ENCODE measurements around the gene ADAMTSL3.
A peak's percentile ranks its signal among the peaks of the same experiment; 100 is the strongest.

ADAMTSL3 gene

DNA sequence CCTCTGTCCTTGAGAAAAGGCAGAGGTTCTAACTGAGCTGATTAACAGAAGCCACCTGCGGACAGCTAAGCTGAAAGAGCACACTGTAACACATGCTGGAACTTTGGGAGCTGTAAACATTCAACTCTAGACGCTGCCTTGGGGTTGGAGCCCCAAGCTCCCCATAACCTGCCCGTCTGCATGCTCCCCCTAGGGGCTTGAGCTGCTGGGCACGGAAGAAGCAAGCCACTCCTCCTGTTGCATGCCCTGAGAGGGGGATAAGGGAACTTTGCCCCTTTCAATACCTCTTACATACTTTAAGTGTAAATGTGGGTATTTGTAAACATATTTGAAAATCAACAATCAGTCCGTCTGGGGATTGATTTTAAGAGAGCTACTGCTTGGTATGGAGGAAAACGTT, 188.4 kb downstream of the ADAMTSL3 start:
- no peak for DNase-seq

DNA sequence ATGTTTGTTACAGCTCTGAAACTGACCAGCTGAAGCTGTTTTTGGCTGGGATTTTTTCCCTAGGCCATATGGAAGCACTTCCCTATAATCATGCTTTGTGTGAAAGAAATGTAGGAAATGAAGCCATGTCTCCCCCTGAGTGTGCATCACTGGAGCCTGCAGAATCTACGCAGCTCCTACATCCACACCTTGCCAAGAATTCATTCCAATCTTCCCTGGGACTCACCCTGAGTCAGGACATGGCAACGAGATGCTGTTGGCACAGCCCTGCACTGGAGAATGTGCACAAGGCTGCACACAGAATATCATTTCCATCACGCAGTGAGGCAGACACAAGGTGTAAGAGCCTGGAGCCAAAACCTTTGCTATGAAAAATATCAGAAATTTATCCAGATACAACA, 189.5 kb downstream of the ADAMTSL3 start:
- DNase-seq: no peak

DNA sequence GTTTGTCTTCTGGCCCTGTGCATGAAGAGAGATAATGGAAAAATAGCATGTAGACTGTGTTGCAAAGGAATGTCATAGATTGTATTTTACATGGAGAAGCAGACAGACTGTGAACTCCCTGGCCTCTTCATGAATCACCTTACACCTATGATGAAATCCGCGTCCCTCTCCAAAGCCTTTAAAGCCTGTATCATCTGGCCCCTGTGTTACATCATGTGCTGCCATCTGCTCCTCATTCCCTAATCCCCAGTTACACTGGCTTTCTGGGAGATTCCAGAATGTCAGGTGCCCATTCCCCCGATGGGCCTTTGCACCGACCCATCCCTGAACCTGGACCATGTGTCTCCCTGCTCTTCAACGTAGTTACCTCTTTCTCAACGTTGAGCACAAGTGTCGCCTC, 190.8 kb downstream of the ADAMTSL3 start:
- DNase-seq: peak; percentile 87 to 94

DNA sequence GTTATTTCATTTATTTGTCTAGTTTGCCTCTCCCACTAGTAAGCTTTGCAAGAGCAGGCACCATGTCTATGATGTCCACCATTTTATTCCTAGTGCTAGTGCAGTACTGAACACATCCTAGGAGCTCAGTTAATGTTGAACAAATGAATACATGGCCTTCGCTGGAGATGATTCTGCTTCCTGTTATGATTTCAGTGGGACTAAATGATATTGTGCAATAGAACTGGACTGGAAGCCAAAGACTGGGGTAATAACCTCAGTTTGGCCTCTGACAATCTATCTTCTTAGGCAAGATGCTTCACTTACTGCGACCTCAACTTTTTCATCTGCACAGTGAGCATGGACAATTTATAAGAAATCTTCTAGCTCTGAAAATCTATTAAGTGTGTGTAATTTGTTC, 191.3 kb downstream of the ADAMTSL3 start:
- no peak for DNase-seq

DNA sequence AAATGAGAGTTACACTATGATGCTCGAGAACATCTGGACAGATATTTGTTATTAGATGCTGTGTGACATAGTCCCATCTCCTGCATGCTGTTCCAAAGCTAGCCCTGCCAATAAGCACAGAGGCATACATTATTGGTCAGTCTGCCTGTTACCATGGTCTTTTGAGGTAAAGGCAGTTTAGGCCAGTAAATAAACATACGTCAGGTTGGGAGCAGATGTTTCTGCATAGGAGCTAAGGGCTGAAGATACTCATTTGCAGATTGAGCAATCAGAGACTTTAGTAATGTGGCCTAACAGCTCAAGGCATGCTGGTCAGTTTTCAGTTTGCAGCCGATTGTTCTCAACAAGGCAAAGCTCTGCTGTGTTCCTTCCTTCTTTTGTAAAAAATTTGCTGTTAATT, 192.9 kb downstream of the ADAMTSL3 start:
- peak; percentile 9 to 43 for DNase-seq

GRCh38 chr15:83848315-83849050, 194.6 kb downstream of the ADAMTSL3 start:
- no peak for DNase-seq

DNA sequence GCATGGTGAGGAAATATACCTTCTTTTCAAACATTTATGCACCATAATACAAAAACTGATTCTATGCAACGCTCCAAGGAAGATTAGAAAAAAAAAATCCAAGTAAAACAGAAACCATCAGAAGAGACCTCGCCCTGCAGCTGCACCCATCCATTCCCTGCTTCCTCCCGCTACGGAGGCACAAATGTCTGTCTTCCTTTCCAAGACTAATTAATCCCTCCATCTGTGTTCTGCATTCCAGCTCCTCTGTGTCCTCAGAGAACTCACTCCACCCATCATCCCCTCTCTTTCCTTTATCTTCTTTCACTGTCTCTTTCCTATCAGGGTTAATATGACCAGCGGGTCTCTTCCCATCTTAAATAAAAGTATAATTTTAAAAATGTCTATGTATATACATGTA, 196.1 kb downstream of the ADAMTSL3 start:
- peak; percentile 46 to 72 for DNase-seq

DNA sequence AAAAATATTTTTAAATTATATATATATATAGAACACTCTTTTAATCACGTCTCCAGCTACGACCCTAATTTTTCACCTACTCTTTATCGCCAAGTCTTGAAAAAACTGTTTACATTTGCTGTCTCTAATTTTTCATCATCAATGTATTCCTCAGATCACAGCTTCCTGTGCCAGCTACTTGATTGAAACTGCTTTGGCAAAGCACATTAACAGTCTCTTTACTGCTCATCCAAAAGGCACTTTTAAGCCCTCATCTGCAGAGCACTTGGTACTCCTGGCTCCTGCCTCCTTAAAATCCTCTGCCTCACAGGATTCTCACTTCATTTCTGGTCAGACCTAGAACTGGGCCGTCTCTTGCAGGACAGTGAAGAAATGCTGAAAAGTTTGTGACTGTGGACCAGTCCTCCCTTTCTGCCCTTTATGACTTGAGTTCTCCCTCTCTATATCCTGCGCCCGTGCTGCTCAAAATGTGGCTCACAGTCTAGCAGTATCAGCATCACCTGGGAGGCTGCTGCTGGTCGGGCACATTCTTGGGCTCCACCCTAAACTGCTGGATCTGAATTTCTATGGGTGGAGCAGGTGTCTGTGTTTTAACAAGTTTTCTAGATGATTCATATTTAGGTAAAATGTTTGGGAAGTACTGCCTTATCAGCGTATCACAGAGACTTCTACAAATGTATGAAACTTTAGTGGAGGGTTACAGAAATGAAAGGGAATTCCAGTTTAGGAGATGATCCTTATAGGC, 196.8 kb downstream of the ADAMTSL3 start:
- DNase-seq: no peak

DNA sequence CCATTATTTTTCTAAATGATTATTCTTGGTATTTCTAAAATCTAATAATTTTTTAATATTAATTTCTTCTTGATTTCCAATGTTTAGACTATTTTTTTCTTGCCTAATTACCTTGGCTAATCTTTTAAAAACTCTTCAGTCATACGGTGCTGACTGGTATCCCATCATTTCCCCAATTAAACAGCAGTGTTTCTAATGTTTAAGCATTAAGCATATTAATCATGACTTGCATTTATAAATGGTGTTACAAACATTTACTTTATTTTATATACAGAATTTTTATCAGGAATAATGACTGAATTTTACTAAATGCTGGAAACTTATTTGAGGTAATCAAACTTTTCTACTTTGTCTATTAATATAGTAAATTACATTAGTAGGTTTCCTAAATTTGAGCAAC, 199.3 kb downstream of the ADAMTSL3 start:
- no peak for DNase-seq

- DNase-seq: no peak
These were observed 200.4 kb downstream of the ADAMTSL3 start for GRCh38 chr15:83854321-83854720.

DNA sequence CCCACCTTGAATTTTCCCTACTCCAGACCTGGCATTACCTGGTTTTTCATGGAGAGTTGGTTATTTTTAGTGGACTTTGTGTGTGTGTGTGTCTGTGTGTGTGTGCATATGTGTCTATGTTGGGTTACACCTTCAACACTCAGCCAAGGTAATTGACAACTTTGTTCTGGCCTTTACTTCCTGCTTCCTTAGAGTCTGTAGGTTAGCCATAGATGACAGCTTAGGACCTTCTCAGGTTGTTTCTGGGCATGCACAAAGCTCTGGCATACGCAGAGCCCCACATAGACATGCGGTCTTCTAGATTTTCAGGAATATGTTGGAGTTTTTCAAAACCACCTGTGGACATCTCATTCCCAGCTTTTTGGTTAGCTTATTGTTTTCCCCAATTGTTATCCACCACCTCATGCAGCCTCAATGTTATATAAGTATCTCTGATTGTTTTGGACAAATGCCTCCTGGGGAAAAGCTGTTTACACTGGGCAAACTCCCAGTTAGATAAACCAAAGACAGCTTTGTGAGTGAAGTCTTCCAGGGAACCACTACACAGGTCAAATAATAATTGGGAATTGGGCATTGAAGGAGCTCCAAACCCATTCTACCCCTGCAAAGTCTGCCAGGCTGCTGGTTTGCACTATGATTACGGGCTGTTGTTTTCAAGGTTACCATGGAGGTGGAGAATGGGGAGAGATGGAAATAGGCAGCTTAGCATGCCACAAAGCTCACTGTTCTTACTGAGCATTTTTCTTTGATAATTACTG, 201.2 kb downstream of the ADAMTSL3 start:
- no peak for DNase-seq

DNA sequence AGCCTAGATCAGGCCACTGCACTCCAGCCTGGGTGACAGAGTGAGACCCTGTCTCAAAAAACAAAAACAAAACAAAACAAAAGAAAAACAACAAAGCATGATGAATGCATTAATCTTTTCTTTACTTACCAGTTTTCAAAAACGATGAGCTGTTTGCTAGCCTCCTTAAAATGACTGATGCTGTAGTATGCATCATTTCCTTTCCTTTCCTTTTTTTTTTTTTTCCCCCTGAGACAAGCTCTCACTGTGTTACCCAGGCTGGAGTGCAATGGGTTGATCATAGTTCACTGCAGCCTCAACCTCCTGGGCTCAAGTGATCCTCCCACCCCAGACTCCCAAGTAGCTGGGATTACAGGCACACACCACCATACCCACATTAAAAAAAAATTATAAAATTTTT, 202.0 kb downstream of the ADAMTSL3 start:
- no peak for DNase-seq

GRCh38 chr15:83858820-83859505, 205.0 kb downstream of the ADAMTSL3 start:
- DNase-seq: no peak

- no peak for DNase-seq
These were observed 212.8 kb downstream of the ADAMTSL3 start for GRCh38 chr15:83866692-83867091.

- DNase-seq: peak in 1 of 2 experiments; percentile 48
These were observed 215.4 kb downstream of the ADAMTSL3 start for GRCh38 chr15:83869341-83869740.

DNA sequence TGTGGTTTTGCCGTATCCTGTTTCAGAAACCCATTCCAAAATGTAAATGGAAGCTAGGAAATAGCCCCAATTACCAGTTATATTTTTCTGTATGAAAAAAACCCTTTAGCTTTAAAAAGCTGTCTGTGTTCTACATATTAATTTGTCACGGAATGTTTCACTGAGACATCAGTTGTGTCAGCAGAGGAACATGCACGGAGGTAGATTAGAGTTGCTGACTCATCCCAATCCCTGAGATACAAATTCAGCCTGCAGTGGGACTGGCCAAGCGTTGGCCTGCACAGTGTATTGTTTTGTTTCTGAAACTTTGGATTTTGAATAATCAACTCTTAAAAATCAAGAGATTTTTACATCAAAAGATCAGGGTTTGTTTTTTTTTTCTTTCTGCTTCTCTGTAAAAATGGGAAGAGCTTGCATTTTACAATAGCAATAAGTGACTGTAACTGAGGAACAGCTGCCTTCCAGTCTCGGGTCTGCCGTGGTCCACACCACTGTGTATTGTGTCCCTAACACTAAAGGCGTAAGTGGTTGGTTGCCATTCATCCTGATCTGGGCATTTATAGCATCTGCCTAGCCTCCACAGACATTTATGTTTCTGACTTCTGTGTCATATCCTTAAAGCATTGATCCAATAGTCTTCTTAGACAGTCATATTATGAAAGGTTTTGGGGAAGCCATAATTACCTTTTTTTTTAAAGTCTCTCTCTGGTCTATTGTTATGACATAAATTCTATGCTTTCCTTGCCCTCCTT, 218.1 kb downstream of the ADAMTSL3 start:
- no peak for DNase-seq

GRCh38 chr15:83873966-83874365, 220.0 kb downstream of the ADAMTSL3 start:
- DNase-seq: no peak

DNA sequence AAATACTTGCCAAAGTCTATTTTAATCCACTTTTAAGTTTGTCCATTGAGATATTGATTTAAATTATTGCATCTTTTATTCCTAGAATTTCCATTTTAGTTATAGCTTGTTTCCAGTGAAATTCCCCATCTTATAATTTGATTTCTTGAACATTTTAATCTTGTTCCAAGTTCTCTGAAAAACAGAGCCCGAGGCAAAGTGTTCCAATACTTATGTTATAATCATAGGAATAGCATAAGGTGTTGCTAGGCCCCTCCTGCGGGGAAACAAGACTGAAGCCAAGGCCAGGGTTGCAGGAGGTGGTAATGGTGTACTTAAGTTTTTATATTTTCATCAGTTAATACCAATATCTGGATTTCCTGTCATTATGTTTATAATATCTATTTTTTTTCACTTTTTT, 226.6 kb downstream of the ADAMTSL3 start:
- DNase-seq: no peak

- DNase-seq: no peak
These were observed 227.2 kb downstream of the ADAMTSL3 start for GRCh38 chr15:83881156-83881555.

GRCh38 chr15:83886321-83886720, 232.4 kb downstream of the ADAMTSL3 start:
- no peak for DNase-seq

DNA sequence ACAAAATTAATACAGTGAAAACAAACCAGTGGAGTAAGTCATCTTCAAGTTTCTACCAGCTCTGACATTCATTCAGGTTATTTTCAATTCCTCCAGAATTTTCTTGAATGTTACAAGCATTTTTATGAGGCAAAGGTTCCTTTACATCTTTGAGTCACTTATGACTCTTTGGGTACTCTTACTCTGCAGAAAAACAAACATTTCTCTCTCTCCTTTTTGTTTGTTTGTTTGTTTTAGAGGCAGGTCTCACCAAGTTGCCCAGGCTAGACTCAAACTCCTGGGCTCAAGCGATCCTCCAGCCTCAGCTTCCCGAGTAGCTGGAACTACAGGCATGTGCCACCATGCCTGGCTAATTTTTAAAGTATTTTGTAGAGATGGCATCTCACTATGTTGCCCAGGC, 233.5 kb downstream of the ADAMTSL3 start:
- DNase-seq: no peak

DNA sequence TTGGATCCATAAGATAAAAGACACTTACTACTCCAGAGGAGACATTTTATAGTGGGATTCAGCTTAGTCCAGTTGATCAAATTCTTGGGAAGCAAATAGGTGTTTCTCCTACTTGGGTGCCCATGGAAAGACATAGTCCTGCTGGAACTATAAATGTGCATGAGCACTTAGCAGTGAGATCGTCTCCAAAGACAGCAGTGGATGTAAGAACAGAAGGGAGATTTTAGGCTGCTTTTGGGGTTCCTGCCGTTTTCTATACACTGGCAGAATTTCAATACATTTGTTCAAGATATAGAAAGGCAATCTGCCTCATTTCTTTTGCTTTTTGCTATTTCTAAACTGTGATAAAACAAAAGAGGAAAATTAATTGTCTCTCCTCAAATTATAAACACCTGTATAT, 234.0 kb downstream of the ADAMTSL3 start:
- no peak for DNase-seq
